Stimulated activated CD4-positive, alpha-beta T cell treated with anti-CD3 and anti-CD28 coated beads, Interleukin-1b, Interleukin-23, amount 100 ng/mL, for 48 hours (primary cell): Measurements from ENCODE around the gene KATNBL1.
"Not testable (repeated sequence)": the region's sequence is repeated elsewhere in the genome, so short reads cannot be mapped to it uniquely, and the experiment has no call there.

Experiments
- DNase-seq: peaks from one replicate; pipeline ENCODE4 v3.0.0-alpha.2; 2020

Gene KATNBL1

DNA sequence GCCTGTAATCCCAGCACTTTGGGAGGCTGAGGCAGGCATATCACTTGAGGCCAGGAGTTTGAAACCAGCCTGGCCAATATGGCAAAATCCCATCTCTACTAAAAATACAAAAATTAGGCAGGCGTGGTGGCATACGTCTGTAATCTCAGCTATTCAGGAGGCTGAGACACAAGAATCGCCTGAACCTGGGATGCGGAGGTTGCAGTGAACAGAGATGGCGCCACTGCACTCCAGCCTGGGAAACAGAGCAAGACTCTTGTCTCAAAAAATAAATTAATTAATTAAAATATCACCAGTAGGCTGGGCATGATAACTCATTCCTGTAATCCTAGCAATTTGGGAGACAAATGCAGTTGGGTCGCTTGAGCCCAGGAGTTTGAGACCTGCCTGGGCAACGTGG lies 16.6 kb downstream of the KATNBL1 start:
- DNase-seq, result not testable (repeated sequence)

DNA sequence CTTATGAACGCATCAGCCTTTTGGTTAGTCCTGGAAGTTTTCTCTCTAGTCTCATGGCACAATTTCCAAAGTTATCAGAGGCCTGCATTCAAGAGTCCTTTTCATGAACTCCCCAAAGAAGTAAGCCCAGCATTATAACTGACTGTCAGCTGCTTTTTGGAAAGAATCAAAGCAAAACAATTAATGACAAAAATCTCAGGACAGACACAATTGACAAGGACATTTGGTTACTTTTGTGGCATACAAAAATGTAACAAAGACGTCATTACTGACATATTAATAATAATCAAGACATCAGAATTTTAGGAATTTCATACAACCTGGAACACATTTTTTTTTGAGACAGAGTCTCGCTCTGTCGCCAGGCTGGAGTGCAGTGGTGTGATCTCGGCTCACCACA lies 21.2 kb downstream of the KATNBL1 start:
- no peak for DNase-seq

DNA sequence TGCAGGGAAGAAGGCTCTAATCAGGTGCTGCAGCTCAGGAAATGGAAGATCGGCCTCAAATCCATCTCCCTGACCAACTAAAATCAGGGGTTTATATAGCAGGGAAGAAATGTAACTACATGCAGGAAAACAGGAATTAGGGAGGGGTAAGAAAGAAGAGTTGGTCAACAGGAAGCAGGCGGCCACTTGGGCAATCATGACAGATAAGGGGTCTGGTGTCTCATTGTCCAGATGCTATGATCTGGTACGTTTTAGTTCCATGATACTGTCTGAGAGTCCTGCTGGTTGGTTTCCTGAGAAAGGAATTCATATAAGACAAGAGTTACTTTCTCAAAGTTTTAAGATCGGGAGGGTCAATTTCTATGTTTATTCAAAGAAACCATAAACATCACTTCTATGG lies 24.2 kb downstream of the KATNBL1 start:
- no peak for DNase-seq

DNA sequence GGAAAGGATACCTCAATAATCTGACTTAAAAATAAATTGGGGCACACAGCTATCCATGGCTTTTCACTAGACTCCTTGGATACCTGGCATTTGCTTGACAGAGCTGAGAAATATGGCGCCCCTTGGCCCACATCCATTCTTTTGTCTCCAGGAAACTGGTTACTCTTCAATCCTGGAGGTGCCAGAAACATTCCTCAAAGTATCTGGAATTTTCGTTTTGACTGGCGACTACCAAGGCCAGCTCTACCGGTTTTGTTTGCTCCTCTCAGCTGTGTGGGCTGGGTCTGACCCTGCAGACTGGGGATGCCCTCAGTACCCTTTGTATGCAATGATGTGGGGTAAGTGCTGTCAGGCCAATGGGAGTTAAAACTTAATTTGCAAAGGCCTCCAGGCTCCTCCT lies 27.0 kb downstream of the KATNBL1 start:
- no peak for DNase-seq

DNA sequence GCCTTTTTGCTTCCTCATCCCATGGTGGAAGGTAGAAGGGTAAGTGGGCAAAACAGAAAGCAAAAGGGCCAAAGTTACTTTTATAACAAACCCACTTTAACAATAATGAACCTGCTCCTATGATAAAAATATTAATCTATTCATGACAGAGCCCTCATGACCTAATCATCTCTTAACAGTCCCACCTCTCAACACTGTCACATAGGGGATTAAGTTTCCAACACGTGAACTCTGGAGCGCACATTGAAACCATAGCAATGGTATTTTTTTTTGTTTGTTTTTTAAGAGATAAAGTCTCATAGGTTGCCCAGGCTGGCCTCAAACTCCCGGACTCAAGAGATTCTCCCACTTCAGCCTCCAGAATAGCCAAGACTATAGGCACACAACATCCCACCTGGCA lies 30.7 kb downstream of the KATNBL1 start:
- DNase-seq, result no peak

DNA sequence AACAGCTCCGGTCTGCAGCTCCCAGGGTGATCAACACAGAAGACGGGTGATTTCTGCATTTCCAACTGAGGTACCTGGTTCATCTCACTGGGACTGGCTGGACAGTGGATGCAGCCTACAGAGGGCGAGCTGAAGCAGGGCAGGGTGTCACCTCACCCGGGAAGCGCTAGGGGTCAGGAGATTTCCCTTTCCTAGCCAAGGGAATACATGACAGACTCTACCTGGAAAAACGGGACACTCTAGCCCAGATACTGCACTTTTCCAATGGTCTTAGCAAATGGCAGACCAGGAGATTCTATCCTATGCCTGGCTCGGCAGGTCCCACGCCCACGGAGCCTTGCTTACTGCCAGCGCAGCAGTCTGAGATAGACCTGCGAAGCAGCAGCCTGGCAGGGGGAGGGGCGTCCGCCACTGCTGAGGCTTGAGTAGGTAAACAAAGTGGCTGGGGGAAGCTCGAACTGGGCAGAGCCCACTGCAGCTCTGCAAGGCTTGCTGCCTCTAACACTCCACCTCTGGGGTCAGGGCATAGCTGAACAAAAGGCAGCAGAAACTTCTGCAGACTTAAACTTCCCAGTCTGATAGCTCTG lies 43.8 kb downstream of the KATNBL1 start:
- DNase-seq, result not testable (repeated sequence)

DNA sequence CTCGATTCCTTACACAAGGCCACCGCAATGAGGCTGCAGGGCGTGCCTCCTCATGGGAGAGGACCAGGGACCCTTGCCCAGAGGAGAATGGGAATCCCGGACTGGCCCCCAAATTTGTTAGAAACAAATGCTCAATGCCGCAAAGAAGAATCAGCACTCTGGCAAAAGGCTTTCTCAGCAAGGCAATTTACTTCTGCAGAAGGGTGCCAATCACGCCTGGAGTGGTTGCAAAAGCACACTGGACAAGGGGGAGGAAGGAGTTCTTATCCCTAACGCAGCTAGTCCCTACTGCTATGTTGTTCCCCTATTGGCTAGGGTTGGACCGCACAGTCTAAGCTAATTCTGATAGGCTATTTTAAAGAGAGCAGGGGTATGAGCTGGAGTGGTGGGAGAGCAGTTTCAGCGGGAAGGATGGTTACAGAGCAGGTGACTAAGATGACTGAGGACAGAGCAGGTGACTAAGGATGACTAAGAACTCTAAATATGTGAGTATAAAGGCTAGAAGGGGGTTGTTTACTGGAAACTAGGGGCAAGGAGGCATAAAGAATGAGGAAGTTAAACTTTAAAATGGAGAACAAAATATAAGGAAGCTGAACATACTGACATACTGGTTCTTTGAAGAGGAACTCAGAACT lies 48.5 kb downstream of the KATNBL1 start:
- no peak for DNase-seq

DNA sequence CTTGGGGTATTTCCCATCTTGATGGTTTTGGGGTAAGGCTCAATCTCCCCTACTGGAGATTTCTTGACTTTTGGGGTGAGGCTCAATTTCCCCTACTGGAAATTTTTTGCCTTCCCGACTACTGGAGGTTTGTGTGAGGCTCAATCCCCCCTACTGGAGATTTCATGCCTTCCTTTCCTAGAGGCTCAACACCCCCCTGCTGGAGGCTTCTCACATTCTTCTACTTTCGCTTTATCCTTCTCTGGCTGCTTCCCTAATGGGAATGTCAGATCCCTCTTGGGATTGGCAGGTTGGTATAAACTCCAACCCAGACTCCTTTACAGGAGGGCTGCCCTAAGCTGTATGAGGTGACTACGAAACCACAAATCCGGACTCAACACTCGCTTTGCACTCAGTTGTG lies 49.2 kb downstream of the KATNBL1 start:
- no peak for DNase-seq

DNA sequence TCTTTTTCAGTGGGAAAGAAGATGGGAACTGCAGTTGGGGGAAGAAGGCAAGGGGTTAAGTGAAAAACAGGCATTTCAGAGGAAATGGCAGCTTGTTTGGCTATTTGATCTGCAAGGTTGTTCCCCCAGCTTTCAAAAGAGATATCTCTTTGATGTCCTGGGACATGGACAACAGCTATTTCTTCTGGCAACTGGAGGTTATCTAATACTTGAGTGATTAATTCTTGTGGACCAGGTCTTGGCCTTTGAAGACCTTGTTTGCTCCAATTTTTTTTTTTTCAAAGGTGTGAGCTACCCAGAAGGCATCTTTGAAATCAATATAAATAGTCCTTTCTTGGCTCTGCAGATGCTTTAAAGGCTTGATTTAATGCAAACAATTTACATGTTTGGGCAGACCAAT lies 51.5 kb downstream of the KATNBL1 start:
- no peak for DNase-seq

DNA sequence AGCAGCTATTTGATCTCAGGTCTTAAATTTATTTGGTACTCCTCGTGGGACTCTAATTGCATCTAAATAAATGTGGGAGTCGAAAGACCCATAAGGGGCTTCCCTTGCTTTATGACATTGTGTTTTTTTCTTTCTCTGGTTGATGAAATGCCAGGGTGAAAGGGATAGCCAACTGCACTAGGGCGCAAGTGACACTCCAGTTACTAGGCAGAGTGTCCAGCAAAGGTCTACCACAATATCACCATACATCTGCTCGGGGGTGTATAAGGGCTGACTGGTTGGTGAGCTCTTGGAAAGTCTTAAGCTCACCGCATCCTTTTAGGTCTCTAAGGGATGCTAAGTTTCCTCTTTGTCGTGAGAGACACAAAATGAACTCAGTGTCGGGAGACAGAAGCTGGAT lies 54.0 kb downstream of the KATNBL1 start:
- no peak for DNase-seq

DNA sequence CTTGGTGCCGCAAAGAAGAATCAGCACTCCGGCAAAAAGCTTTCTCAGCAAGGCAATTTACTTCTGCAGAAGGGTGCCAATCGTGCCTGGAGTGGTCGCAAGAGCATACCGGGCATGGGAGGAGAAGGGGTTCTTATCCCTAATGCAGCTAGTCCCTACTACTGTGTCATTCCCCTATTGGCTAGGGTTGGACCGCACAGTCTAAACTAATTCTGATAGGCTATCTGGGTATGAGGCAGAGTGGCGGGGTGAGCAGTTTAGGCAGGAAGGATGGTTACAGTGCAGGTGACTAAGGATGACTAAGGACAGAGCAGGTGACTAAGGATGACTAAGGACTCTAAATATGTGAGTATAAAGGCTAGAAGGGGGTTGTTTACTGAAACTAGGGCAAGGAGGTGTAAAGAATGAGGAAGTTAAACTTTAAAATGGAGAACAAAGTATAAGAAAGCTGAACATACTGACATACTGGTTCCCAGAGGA lies 55.1 kb downstream of the KATNBL1 start:
- DNase-seq, result peak; percentile 34

DNA sequence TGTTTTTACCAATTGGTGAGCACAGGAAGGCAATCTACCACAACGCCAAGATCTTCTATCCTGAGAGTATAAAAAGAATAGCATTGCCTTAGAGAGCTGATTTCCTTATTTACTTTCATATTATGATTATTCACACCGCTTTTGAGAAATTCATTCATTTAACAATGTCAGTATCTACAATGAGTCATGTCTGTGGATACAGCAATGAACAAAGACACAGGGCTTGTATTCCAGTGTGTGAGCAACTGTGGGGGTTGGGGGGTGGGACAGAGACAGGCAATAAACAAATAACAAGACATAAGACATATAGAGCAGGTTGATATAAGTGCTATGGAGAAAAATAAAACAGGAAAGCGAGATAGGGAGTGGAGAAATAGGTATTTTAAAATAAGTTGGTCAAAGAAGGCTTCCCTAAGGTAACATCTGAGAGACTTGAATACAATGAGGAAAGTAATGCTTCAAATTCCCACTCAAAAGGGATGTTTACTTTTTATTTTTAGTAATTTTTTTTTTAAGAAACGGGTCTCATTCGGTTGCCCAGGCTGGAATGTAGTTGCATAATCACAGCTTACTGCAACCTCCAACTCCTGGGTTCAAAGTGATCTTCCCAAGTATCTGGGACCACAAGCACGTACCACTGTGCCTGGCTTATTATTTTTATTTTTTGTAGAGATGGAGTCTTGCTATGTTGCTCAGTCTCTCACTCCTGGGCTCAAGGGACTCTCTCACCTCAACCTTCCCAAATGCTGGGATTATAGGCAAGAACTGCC lies 62.3 kb downstream of the KATNBL1 start:
- DNase-seq, result no peak

DNA sequence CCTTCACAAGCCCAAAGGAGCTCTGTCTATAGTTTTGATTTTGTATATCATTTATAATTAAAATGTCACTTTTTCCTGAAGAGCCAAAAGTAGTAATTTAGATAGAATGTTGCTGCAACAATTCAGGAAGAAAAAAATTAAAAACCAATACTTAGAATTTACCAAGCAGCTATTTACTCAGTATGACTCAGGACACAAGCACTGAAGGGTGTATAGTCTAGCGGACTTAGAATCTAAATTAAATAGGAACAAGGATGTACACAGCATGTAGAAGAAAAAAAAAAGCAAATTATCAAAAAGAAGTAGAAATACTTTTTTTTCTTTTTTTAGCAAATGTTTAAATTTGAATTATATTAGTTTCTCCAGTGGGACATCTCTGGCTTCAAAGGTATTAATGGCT lies 76.4 kb downstream of the KATNBL1 start:
- DNase-seq, result no peak

DNA sequence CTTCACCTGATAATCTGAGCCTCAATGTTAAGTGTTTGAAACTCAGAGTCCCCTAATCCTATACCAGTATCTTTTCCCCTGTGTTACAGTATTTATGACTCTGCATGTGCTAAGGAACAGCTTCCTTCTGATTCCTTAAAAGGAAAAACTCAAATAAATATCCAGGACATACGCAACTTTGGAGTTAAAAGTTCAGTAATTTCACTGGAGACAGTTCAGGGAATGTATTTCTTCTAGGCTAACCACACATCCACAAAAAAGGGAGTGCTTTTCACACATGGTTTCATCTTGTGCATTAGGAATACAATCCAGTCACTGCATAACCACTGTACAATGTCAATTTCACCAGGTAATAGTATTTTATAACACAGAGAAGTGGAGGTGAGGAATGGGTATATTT lies 77.0 kb downstream of the KATNBL1 start:
- DNase-seq, result no peak

DNA sequence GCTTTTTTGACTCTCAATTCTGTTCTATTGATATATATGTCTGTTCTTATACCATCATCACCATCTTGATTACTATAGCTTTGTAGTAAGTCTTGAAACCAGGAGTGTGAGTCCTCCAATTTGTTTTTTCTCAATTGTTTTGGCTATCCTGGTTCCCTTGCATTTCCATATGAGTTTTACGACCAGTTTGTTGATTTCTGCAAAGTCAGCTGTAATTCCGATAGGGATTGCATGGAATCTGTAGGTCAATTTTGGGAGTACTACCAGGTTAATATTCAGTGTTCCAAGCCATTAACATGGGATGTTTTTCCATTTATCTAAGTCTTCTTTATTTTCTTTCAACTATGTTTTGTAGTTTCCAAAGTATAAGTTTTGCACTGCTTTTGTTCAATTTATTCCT lies 81.0 kb downstream of the KATNBL1 start:
- no peak for DNase-seq

DNA sequence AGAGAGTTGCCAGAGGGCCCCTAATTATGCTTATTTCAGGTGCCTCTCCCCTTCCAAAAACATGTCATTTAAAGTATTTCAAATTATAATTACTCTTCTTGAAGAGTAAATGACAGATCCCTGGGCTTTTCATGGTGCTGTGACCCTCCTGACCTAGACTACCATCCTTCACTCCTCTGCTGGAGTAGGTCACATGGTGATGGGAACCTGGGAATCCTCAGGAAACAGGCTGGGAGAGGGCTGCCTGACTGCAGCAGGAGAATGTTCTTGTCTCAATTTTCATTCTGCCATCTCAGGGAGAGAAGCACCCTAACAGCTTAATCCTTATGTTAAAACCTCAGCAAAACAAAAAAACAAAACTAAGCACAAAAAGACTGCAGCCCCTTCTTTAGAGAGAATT lies 83.4 kb downstream of the KATNBL1 start:
- DNase-seq, result no peak

DNA sequence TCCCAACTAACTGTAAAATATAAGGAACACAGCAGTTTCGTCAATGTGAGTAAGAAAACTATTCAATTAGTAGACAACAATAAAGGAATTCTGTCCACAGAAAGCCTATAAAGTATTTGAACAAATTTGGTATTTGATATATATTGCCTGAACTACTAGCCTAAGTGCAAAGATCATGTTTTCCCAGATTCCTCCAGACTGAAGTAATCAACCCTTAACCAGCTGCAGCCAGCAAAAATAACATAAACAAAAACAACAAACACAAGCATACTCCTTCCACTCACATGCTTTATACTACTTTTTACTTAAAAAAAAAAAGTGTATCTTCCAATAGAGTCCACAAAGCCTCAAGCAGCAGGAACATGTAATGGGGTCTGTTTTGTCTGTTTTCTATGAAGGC lies 84.0 kb downstream of the KATNBL1 start:
- no peak for DNase-seq

DNA sequence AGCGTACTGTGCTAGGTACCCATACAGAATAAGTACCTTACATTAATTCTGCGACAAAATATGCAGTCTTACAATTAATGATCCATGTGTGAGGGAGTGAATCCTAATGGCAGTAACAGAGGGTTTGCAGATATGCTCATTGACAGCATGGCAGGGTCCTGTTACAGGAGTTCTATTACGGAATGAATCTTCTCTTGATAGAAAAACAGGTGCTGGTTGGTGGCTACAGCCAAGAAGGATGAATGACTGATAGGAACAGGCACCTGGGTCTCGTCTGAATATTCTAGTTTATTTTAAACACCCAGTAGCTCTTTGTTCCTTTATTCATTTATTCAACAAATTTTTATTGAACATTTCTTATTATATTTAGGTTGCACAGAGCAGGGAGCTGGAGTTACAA lies 85.2 kb downstream of the KATNBL1 start:
- DNase-seq, result no peak

DNA sequence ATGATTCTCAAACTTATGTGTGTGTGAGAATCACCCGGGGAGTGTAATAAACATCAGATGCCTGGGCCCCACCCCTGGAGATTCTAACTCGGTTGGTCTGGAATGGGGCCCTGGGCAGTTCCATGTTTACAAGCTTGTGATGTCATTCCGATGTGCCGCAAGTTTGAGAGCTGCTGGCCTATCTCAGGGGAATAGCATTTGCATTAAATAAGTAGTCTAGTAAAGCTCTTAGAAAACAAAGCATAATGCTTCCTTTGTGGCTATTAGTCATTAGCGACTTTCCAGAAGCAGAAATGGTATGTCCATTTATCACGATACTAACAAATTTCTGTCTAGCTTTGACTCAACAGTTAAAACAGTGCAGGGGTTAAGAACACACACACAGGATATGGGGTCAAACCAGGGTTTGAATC lies 87.1 kb downstream of the KATNBL1 start:
- no peak for DNase-seq

DNA sequence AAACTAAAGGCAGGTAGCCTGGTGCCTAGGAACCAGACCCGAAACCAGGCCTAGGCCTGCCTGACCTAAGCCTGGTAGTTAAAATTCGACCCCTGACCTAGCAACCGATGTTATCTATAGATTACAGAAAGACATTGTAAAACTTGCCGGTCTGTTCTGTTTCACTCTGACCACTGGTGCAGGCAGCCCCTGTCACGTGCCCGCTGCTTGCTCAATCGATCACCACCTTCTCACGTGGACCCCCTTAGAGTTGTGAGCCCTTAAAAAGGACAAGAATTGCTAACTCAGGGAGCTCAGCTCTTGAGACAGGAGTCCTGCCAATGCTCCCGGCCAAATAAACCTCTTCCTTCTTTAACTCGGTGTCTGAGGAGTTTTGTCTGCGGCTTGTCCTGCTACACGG lies 88.1 kb downstream of the KATNBL1 start:
- not testable (repeated sequence) for DNase-seq

DNA sequence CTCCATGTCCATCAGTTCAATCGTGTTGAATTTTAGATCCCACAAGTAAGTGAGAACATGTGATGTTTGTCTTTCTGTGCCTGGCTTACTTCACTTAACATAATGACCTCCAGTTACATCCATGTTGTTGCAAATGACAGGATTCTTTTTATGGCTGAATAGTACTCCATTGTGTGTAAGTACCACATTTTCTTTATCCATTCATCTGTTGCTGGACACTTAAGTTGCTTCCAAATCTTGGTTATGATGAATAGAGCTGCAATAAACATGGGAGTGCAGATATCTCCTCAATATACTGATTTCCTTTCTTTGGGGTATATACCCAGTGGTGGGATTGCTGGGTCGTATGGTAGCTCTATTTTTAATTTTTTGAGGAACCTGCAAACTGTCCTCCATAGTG lies 89.5 kb downstream of the KATNBL1 start:
- DNase-seq, result not testable (repeated sequence)

DNA sequence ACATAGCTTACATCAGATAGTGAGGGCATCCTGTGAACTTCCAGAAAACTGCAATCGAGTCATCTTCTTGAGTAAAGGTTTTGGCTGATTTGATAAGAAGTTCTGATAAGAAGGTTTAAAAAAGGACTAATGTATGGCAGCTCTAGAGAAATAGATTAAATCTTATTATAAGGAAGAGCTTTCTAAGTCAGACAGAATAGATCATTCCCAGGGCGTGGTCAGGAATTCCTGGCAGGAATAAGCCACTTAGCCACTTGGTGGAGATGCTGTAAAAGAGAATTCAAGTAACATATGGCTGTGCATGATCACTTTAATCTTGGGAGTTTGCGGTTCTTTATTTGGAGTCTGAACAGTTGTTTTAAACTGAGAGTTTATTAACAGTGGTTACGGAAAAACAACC lies 90.6 kb downstream of the KATNBL1 start:
- no peak for DNase-seq

DNA sequence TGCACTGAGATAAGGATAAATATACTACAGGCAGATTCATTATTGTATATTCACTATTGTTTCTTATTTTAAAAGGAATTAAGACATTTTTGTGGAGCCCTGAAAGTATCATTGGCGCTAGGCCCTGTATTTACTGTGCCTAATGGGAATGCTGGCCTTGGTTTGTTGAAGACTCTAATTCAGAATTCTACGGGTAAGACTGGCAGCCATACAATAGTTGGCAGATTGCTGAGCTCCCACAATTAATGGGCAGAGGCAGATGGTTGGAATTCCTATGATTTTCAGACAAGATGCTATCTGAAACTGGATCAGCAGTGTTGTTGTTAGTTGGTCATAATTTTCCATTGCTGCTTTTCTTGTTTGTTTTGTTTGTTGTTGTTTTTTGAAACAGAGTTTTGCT lies 93.3 kb downstream of the KATNBL1 start:
- DNase-seq, result no peak

DNA sequence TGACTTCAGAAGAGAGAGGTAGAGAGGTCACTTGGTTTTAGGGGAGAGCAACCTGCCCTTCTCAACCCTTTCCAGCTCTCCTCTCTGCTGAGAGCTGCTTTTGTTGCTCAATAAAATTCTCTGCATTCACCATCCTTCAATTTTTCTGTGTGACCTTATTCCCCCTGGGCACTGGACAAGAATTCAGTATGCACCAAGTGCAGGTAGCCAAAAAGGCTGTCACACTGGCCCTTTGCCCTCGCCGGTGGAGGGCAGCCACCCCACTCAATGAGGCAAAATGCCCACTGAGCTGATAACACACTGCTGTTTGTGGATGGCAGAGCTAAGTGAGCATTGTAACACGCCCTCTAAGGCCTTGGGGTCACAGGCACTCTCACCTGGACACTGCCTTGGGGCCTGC lies 95.2 kb downstream of the KATNBL1 start:
- no peak for DNase-seq
